HG02678 (cell line): ENCODE data around the gene SHC2.
"Not testable (repeated sequence)": the region's sequence is repeated elsewhere in the genome, so short reads cannot be mapped to it uniquely, and the experiment has no call there.

Experiments
- ATAC-seq: cut with Tn5 transposase; IDR thresholded peaks from one replicate; pipeline ENCODE4 v1.9.1; 2021; ENCODE audit warnings: mild to moderate bottlenecking, moderate library complexity; ENCODE audit not compliant: unreplicated experiment

Gene SHC2

GRCh38 chr19:407511-408440, 53.1 kb downstream of the SHC2 start:
- no peak for ATAC-seq

GRCh38 chr19:406971-407510, 53.8 kb downstream of the SHC2 start:
- no peak for ATAC-seq

- no peak for ATAC-seq
These were observed 54.6 kb downstream of the SHC2 start for GRCh38 chr19:406135-406781.

GRCh38 chr19:405121-405965, 55.5 kb downstream of the SHC2 start:
- ATAC-seq = no peak

GRCh38 chr19:403221-404027, 57.4 kb downstream of the SHC2 start:
- ATAC-seq = no peak

- no peak for ATAC-seq
These were observed 58.0 kb downstream of the SHC2 start for GRCh38 chr19:402786-403185.

GRCh38 chr19:401866-402511, 58.8 kb downstream of the SHC2 start:
- ATAC-seq = no peak

- no peak for ATAC-seq
These were observed 59.6 kb downstream of the SHC2 start for GRCh38 chr19:400976-401865.

- no peak for ATAC-seq
These were observed 61.5 kb downstream of the SHC2 start for GRCh38 chr19:399370-399769.

GRCh38 chr19:398719-399118, 62.1 kb downstream of the SHC2 start:
- ATAC-seq = no peak

GRCh38 chr19:397941-398706, 62.7 kb downstream of the SHC2 start:
- ATAC-seq = no peak

- no peak for ATAC-seq
These were observed 63.5 kb downstream of the SHC2 start for GRCh38 chr19:397321-397720.

GRCh38 chr19:395467-395866, 65.4 kb downstream of the SHC2 start:
- no peak for ATAC-seq

GRCh38 chr19:394857-395256, 66.0 kb downstream of the SHC2 start:
- not testable (repeated sequence) for ATAC-seq

- ATAC-seq = not testable (repeated sequence)
These were observed 67.3 kb downstream of the SHC2 start for GRCh38 chr19:393560-393959.

- no peak for ATAC-seq
These were observed 68.4 kb downstream of the SHC2 start for GRCh38 chr19:392375-392970.

- no peak for ATAC-seq
These were observed 69.0 kb downstream of the SHC2 start for GRCh38 chr19:391726-392374.
